NCI-H2196 treated with DMSO at 0.1 percent for 48 hours (cell line): ENCODE measurements around the gene KIF23.

Experiments used
- DNase-seq: peaks from one replicate; lab custom pipeline; 2025; ENCODE audit not compliant: unreplicated experiment; lab: John Stamatoyannopoulos, UW

KIF23 gene

GRCh38 chr15:69394556-69395282 is 19.4 kb upstream of the KIF23 start:
- DNase-seq = no peak

- DNase-seq = no peak
These were observed 18.7 kb upstream of the KIF23 start for GRCh38 chr15:69395460-69395859.

DNA sequence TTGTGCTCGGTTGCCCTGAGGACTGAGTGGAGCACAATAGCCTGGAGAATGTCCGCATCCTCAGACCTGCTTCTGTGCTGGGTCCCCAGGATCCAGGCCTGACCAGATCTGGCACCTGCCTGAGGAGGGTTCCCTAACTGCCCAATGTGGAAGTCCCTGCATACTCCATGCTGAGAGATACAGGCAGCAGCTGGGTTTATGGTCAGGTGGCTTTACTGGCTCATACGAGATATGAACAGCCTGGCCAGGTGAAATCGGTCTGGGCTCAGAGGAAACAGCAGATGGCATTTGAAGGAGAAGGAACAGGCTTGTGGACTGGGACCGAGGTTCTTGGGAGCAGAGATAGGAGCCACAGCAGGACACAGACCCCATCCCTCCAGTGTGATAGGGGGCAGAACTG is 18.2 kb upstream of the KIF23 start:
- DNase-seq = no peak

- no peak for DNase-seq
These were observed 15.7 kb upstream of the KIF23 start for GRCh38 chr15:69398491-69398891.

DNA sequence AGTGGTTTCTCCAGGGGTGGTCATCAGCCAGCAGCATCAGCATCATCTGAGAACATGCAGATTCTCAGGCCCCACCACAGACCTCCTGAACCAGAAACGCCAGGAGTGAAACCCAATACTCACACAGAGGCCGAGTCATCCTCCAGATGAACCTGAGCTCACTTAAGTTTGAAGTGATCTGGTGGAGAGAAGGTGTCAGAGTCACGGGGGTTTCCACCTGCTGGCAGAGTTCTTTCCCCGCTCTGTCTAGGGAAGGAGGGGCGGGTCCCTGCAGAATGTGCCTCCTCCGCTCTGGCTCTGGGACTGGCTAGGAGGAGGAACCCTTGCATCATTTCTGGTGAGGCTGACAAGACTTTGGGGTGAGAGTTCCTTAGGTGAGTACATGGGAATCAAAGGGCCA is 13.3 kb upstream of the KIF23 start:
- DNase-seq = no peak

DNA sequence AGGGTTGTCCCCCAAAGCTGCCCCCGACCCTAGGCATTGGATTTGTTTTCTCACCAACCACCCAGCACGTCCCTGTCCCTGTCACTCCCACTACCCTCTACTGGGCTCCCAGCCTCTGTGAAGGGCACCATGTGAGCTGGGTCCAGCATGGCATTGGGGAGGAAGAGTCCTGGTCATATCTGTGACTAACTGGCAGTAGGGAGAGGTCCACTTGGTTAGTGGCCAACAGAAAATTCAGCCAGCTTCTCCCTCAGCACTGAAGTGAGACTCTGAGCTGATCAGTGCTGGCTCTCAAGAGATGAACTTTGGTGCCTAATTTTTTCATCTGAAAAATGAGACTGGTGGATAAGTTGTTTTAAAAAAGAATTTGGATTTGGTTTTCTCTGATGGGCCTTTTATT is 11.3 kb upstream of the KIF23 start:
- no peak for DNase-seq

GRCh38 chr15:69403594-69403993 is 10.6 kb upstream of the KIF23 start:
- DNase-seq = no peak

DNA sequence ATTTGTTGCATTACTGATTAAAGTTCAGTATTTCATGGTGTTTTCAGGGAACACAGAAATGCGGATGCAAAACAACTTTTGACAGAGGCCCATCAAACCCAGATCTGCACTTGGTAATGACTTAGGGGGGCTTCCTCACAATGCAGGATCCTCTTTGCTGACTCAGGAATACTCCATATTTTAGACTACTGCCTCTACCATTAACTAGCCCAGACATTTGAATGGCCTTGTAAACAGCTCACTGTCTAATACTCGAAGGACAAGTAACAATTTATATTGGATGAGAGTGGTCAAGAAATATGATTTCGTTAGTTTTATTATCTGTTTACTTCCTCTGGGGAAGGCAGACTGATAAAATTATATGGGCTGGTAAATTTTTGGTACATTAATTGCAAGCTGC is 9.0 kb upstream of the KIF23 start:
- DNase-seq = no peak

GRCh38 chr15:69407719-69408400 is 6.3 kb upstream of the KIF23 start:
- DNase-seq = no peak

DNA sequence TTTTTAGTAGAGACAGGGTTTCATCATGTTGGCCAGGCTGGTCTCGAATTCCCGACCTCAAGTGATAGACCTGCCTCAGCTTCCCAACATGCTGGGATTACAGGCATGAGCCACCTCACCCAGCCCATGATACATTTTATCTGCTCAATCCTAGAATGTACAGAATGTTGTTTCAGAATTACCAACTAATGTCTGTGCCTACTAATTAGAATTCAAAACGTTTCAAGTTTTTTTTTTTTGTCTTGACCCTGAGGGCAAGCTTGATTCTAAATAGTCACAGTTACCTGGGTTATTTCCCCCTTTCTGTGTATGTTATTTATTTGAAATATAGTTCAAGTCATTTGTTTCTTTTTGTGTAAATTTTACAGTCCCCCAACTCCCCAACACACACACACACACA is 5.3 kb upstream of the KIF23 start:
- DNase-seq = no peak

GRCh38 chr15:69410248-69410874 is 3.8 kb upstream of the KIF23 start:
- peak; percentile 30 for DNase-seq

GRCh38 chr15:69412274-69412673 is 1.9 kb upstream of the KIF23 start:
- no peak for DNase-seq

DNA sequence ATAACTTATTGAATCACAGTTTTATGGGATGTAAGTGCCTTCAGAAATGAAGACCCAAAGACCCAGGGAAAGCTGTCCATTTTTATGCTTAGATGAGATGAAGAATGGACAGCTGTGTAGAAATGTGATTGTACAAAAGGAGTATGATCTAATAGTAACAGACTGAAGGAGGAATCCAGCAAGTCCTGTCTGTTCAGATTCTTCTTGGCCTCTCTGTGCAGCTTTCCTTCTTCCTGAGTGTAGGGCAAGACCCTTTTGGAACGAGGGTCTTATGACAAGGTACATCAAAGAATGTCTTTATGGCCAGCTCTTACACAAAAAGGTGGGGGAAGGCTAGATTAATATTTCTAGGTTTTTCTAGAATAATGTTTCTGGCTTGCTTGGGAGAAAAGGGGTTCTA is 1.4 kb upstream of the KIF23 start:
- DNase-seq = no peak

DNA sequence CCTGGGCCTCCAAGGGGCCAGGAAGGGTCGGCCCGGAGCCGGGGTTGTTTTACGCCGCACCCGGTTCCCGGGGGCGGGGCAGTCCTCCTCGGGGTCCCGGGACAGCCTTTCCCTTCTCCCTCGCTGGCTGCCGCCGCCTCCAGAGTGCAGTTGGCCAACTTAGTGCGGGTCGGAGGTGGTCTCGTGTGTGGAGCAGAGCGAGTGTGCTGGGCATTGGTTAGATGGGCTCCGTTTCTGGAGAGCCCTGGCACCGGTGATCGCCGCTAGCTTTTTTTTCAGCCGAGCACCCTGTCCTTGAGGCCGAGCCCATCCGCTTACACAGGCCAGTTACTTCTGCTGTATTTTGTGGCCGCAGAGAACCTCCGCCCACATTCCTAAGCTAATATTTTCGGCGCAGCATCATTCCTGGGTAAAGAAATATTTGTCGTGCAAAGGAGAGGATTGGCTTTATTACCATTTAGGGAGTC is 585 bp downstream of the KIF23 start:
- DNase-seq = no peak

- DNase-seq = no peak
These were observed 1.2 kb downstream of the KIF23 start for GRCh38 chr15:69415381-69415780.

GRCh38 chr15:69417581-69417980 is 3.4 kb downstream of the KIF23 start:
- no peak for DNase-seq

GRCh38 chr15:69421498-69421897 is 7.3 kb downstream of the KIF23 start:
- DNase-seq = no peak

- DNase-seq = no peak
These were observed 8.3 kb downstream of the KIF23 start for GRCh38 chr15:69422336-69422895.

- DNase-seq = no peak
These were observed 9.9 kb downstream of the KIF23 start for GRCh38 chr15:69424001-69424400.

- no peak for DNase-seq
These were observed 10.7 kb downstream of the KIF23 start for GRCh38 chr15:69424748-69425413.

DNA sequence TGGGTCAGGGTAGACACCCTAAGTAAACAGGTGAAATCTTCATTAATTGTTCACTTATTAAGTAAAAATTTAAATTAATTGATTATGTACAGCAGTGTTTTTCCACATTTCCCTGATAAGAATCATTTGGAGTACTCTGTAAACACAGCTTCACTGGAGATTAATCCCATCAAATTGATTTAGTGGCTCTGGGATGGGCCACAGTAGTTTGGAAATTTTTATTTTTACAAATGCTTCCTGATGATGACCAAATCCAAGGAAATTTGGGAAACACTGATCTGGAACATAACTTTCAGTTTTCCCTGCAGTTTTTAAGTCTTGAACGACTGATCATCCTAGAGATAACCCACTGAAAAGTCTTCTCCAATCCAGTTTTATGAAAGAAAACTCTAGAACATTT is 19.7 kb downstream of the KIF23 start:
- no peak for DNase-seq
